HG02938 (cell line): Measurements from ENCODE around the gene ISM1.

Experiments
- ATAC-seq: cut with Tn5 transposase; IDR thresholded peaks from one replicate; pipeline ENCODE4 v1.9.1; 2021; ENCODE audit warnings: mild to moderate bottlenecking, moderate library complexity; ENCODE audit not compliant: unreplicated experiment

The ISM1 gene

GRCh38 chr20:13340088-13340487 is 119.0 kb downstream of the ISM1 start:
- no peak for ATAC-seq

GRCh38 chr20:13341737-13342393 is 120.8 kb downstream of the ISM1 start:
- ATAC-seq, result no peak

GRCh38 chr20:13342469-13343242 is 121.6 kb downstream of the ISM1 start:
- ATAC-seq, result no peak

- no peak for ATAC-seq
Observed at GRCh38 chr20:13344671-13345070, 123.6 kb downstream of the ISM1 start.

GRCh38 chr20:13348311-13349234 is 127.5 kb downstream of the ISM1 start:
- ATAC-seq, result no peak

- no peak for ATAC-seq
Observed at GRCh38 chr20:13349235-13349604, 128.1 kb downstream of the ISM1 start.
